Fibroblast of villous mesenchyme (primary cell): ENCODE results near the gene GOSR1. TPM values are rescaled to one million over a fixed set of nuclear protein-coding genes. Genes with fewer than 3 reads are reported as not detected.
"Not testable (repeated sequence)": the region's sequence is repeated elsewhere in the genome, so short reads cannot be mapped to it uniquely, and the experiment has no call there.

Source experiments
- DNase-seq: peaks from one replicate; pipeline ENCODE4 v3.0.0-alpha.2; 2010; ENCODE audit warnings: low read depth
- H3K4me3 ChIP-seq: 2 replicates; pipeline ENCODE4 v1.5.1; 2011; ENCODE audit warnings: low read depth, mild to moderate bottlenecking, low read length
- CTCF ChIP-seq: IDR thresholded peaks from 2 replicates; pipeline ENCODE4 v1.5.1; 2012; ENCODE audit warnings: low read depth, mild to moderate bottlenecking, low read length; ENCODE audit not compliant: insufficient read depth
- total RNA-seq: library from RNA; depleted of rRNA; stranded (reverse); fragments of >200 nt; gene quantifications from 2 replicates; pipeline ENCODE4 v1.2.3, GENCODE V29; 2012

The GOSR1 gene
- total RNA-seq, 1 donor: 35.0 TPM

GRCh38 chr17:30552994-30553566 is 75.9 kb downstream of the GOSR1 start:
- no peak for TF ChIP-seq CTCF

GRCh38 chr17:30553823-30554440 is 76.7 kb downstream of the GOSR1 start:
- not testable (repeated sequence) for DNase-seq

More at GRCh38 chr17:30552994-30553566, 75.9 kb downstream of the GOSR1 start:
- no peak for DNase-seq
- H3K4me3 ChIP-seq: no peak overlapping the region

GRCh38 chr17:30554839-30555751 is 77.9 kb downstream of the GOSR1 start:
- peak; percentile 23 for TF ChIP-seq CTCF
- peak; percentile 21 for DNase-seq
- H3K4me3 ChIP-seq: no peak overlapping the region

More at GRCh38 chr17:30553823-30554440, 76.7 kb downstream of the GOSR1 start:
- H3K4me3 ChIP-seq: not testable (repeated sequence)

- no peak for TF ChIP-seq CTCF
Measured at GRCh38 chr17:30555942-30556341, 78.7 kb downstream of the GOSR1 start.

GRCh38 chr17:30556374-30557332 is 79.4 kb downstream of the GOSR1 start:
- H3K4me3 ChIP-seq: no peak overlapping the region

More at GRCh38 chr17:30555942-30556341, 78.7 kb downstream of the GOSR1 start:
- H3K4me3 ChIP-seq: no peak overlapping the region
- DNase-seq: no peak

More at GRCh38 chr17:30556374-30557332, 79.4 kb downstream of the GOSR1 start:
- no peak for TF ChIP-seq CTCF
- DNase-seq: no peak
